ENCODE results near the gene ASPSCR1.
A peak's percentile ranks its signal among the peaks of the same experiment; 100 is the strongest.

DNA sequence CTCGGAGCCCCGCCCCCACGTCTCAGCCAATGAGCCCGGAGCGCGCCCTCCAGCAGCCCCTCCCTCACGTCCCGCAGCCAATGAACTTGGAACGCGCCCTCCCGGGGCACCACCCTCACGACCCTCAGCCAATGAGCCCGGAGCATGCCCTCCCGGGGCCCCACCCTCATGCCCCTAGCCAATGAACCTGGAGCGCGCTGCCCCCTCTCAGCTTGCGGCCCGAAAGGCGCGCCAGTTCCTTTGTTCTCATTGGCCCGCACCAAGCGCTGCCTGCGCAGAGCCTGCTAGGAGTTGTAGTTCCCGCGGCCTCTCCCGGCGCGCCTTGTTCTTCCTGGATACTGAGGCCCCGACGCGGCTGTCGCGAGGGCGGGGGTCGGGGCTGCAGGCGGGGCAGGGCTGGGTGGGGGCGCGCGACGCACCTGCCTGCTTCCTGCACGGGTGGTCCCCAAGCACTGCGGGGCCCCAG, 45.6 kb downstream of the ASPSCR1 start, which contains the start of gene LRRC45:
- no peak for TF ChIP-seq CTCF (IDR thresholded peaks at IDR 0.05)
- no peak for TF ChIP-seq POLR2A (IDR thresholded peaks at IDR 0.05)
- peak in 1 of 3 donors; percentile 55 for TF ChIP-seq POLR2AphosphoS5 (IDR thresholded peaks at IDR 0.05)
